Measurements from ENCODE around the gene SAMD13. TPM values are rescaled to one million over a fixed set of nuclear protein-coding genes. Genes with fewer than 3 reads are reported as not detected.
A peak's percentile ranks its signal among the peaks of the same experiment; 100 is the strongest.

SAMD13 gene
- total RNA-seq, 1 experiment from 2014 or later: 2.2 TPM

GRCh38 chr1:84379138-84379916, 77.8 kb downstream of the SAMD13 start:
- Histone ChIP-seq H3K27ac (ENCODE audit: low read length) (no peak overlapping the region), H3K36me3 (ENCODE audit: control insufficient read depth, insufficient read depth, low read length) (no peaks in the 10 kb centered on the region), H3K9me3 (ENCODE audit: control insufficient read depth, insufficient read depth, low read depth, low read length) (no peaks in the 10 kb centered on the region), H3K27me3 (ENCODE audit: control insufficient read depth, insufficient read depth, low read length) (no peaks in the 10 kb centered on the region), H3K4me3 (ENCODE audit: low read depth in 2 of 2, low read length in 2 of 2) (no peak overlapping the region), H3K4me1 (ENCODE audit: control insufficient read depth, insufficient read depth, low read length) (no peaks in the 10 kb centered on the region)
- TF ChIP-seq, protein P1, sequence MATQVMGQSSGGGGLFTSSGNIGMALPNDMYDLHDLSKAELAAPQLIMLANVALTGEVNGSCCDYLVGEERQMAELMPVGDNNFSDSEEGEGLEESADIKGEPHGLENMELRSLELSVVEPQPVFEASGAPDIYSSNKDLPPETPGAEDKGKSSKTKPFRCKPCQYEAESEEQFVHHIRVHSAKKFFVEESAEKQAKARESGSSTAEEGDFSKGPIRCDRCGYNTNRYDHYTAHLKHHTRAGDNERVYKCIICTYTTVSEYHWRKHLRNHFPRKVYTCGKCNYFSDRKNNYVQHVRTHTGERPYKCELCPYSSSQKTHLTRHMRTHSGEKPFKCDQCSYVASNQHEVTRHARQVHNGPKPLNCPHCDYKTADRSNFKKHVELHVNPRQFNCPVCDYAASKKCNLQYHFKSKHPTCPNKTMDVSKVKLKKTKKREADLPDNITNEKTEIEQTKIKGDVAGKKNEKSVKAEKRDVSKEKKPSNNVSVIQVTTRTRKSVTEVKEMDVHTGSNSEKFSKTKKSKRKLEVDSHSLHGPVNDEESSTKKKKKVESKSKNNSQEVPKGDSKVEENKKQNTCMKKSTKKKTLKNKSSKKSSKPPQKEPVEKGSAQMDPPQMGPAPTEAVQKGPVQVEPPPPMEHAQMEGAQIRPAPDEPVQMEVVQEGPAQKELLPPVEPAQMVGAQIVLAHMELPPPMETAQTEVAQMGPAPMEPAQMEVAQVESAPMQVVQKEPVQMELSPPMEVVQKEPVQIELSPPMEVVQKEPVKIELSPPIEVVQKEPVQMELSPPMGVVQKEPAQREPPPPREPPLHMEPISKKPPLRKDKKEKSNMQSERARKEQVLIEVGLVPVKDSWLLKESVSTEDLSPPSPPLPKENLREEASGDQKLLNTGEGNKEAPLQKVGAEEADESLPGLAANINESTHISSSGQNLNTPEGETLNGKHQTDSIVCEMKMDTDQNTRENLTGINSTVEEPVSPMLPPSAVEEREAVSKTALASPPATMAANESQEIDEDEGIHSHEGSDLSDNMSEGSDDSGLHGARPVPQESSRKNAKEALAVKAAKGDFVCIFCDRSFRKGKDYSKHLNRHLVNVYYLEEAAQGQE (IDR thresholded peaks at IDR 0.05; ENCODE audit: insufficient read depth in 1 of 2, low read depth in 2 of 2, low read length in 1 of 2): no peak
- TF ChIP-seq POLR2AphosphoS5 (IDR thresholded peaks at IDR 0.05; ENCODE audit: low read depth, low read length): no peak
- in situ Hi-C loops (cut with HindIII; ENCODE audit: low pct_unique_long_range_greater_than_20kb, low sequenced_read_pairs) (no loop called here), intact Hi-C loops (cut with micrococcal nuclease; ENCODE audit: unreplicated experiment) (no loop called here)
- CTCF ChIA-PET: no interaction called here
- DNase-seq (ENCODE audit: low read depth, low spot score) (no peak), ATAC-seq (0 out of 2 replicates have a peak, but pooled peaks have one; percentile 30)
- POLR2A ChIA-PET: no interaction called here
- BruUV-seq (replicated peaks): no TSS peak

DNA sequence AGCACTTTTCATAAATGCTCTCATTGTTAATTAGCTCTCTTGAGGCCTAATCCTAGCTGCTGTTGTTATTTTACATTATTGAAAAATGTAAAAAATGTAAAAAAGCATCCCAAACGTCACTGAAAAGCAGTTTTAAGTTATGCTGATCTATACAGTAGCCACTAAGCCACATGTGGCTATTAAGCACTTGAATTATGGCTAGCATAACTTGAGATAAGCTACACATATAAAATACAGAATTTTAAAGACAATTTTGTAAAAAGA, 78.3 kb downstream of the SAMD13 start:
- no TSS peak for BruUV-seq (replicated peaks)
- intact Hi-C loops (cut with micrococcal nuclease; ENCODE audit: unreplicated experiment): no loop called here
- no peaks in the 10 kb centered on the region for H3K27me3 ChIP-seq (ENCODE audit: control insufficient read depth, insufficient read depth, low read length)
- no peak overlapping the region for H3K4me3 ChIP-seq (ENCODE audit: low read depth in 2 of 2, low read length in 2 of 2)
- ATAC-seq (no peak), DNase-seq (ENCODE audit: low read depth, low spot score) (no peak)
- H3K9me3 ChIP-seq (ENCODE audit: control insufficient read depth, insufficient read depth, low read depth, low read length): no peaks in the 10 kb centered on the region
- no peak overlapping the region for H3K27ac ChIP-seq (ENCODE audit: low read length)
- ChIA-PET POLR2A (no interaction called here), CTCF (no interaction called here)
- H3K36me3 ChIP-seq (ENCODE audit: control insufficient read depth, insufficient read depth, low read length): no peaks in the 10 kb centered on the region
- in situ Hi-C loops (cut with HindIII; ENCODE audit: low pct_unique_long_range_greater_than_20kb, low sequenced_read_pairs): no loop called here
- TF ChIP-seq, protein P1 (IDR thresholded peaks at IDR 0.05; ENCODE audit: insufficient read depth in 1 of 2, low read depth in 2 of 2, low read length in 1 of 2): no peak
- TF ChIP-seq SIN3A (IDR thresholded peaks at IDR 0.05; ENCODE audit: borderline replicate concordance, insufficient read depth, low read depth, low read length) (no peak), POLR2AphosphoS5 (IDR thresholded peaks at IDR 0.05; ENCODE audit: low read depth, low read length) (no peak), TCF7L2 (IDR thresholded peaks at IDR 0.05; ENCODE audit: low read depth, low read length) (no peak), CTCF (IDR thresholded peaks at IDR 0.05) (no peak)
- no peaks in the 10 kb centered on the region for H3K4me1 ChIP-seq (ENCODE audit: control insufficient read depth, insufficient read depth, low read length)

Measured in Panc1 (cell line).